GM12874 (cell line): ENCODE results near the gene PDE8A.

Experiments used
- CTCF ChIP-seq: IDR thresholded peaks from 2 replicates; pipeline ENCODE4 v1.5.1; 2011; ENCODE audit warnings: low read depth, mild to moderate bottlenecking, control low read depth, low read length, moderate library complexity; ENCODE audit not compliant: insufficient read depth

PDE8A gene

GRCh38 chr15:85155360-85155759, 173.7 kb downstream of the PDE8A start:
- no peak for TF ChIP-seq CTCF

DNA sequence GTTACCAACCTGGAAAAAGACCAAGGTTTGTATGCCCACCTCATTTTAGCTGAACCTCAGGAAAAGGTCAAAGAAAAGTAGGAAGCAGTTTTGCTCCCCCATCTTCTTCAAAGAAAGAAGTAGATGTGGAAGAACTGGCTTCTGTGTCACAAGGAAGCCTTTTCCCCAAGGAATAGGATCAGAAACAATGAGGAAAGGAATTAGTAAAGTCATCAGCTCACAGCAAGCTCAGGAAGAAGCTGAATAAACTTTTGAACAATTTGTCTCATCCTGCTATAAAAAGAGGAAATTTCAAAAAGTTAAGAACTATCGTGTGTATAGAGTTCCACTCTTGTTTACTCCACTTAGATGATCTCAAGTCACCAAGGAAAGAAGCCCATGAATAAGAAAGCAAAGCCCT, 174.2 kb downstream of the PDE8A start:
- no peak for TF ChIP-seq CTCF

DNA sequence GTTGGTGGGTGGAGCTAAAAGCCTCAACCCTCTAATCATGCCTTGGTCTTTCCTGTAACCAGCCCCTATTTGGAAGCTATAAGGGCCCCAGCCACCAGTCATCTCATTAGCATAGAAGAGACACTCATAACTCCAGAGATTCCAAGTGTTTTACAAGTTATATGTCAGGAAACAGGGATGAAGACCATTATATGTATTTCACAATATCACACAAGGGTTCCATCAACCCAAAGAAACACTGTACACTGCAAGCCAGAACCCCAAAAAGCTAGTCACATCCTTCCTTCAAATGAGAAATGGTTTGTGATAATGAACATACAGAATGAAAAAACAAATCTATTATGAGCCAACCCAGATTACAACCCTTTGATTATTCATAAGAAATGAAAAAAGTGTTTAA, 175.7 kb downstream of the PDE8A start:
- no peak for TF ChIP-seq CTCF

DNA sequence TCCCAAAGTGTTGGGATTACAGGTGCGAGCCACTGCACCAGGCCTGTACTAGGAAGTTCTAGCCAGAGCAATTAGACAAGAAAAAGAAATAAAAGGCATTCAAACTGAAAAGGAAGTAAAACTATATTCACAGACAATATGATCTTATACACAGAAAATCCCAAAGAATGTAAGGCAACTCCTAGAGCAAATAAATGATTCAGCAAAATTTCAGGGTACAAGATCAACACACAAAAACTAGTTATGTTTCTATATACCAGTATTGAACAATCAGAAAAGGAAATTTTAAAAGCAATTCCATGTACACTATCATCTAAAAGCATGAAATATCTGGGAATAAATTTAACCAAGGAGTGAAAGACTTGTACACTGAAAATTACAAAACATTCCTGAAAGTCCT, 180.6 kb downstream of the PDE8A start:
- TF ChIP-seq CTCF, result no peak

GRCh38 chr15:85164841-85165466, 183.3 kb downstream of the PDE8A start:
- TF ChIP-seq CTCF, result no peak

DNA sequence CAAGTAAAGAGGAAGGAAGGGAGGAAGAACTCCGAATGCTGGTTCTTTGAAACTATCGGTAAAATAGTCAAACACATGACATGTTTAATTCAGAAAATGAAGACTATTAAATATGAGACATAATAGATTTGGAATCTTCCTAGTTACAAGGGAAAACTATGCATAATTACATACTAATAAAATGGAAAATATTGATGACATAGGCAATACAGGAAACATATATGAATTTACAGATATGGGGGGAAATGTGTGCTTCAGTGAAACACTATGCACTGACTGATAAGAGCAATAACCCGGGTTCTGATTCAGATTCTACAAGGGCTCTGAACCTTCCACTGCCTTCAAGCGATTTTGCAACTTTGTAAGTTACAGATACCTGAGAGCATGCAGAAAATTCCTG, 185.9 kb downstream of the PDE8A start:
- TF ChIP-seq CTCF, result no peak

GRCh38 chr15:85168642-85169173, 187.1 kb downstream of the PDE8A start:
- peak; percentile 40 for TF ChIP-seq CTCF

DNA sequence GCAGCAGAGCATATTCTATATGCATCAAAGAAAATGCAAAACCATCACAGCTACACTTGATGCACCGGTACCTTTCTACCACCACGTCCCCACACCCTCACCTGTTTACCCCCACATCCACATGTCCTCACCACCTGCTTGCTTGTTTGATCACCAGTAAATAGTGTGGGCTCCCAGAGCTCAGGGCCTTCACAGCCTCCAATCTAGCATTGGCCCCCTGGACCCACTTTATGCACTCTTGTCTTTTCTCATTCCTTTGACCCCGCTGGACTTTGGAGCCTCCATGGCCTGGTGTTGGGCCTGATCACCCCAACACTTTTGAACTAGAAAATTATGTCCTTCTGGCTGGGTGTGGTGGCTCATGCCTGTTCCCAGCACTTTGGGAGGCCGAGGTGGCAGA, 190.1 kb downstream of the PDE8A start:
- TF ChIP-seq CTCF, result no peak
